ENCODE data around the gene NYNRIN.

NYNRIN gene

DNA sequence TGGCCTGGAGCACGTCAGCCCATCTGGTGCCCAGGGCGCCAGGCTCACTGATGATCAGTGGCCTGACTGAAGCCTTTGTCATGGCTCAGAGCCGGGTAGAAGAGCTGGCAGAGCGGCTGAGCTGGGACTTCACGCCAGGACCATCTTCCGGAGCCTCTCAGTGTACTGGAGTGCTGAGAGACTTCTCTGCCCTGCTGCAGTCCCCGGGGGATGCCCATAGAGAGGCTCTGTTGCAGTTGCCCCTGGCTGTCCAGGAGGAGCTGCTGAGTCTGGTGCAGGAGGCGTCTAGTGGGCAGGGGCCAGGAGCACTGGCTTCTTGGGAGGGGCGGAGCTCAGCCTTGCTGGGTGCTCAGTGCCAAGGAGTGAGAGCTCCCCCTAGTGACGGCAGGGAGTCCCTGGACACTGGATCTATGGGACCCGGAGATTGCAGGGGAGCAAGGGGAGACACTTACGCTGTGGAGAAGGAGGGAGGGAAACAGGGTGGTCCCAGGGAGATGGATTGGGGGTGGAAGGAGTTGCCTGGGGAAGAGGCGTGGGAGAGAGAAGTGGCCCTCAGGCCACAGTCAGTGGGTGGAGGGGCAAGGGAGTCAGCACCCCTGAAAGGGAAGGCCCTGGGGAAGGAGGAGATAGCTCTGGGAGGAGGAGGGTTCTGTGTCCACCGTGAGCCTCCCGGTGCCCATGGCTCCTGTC is 32.9 kb downstream of the NYNRIN start:
- H3K36me3 ChIP-seq (ENCODE audit: control insufficient read depth, low read depth, low read length) = peaks cover 10% of the 10 kb centered on the region
- H3K9ac ChIP-seq (ENCODE audit: low read length) = no peak overlapping the region
- H3K27ac ChIP-seq (ENCODE audit: low read length) = no peak overlapping the region
- no peak overlapping the region for H3K4me3 ChIP-seq (ENCODE audit: low read length)
- H3K27me3 ChIP-seq (ENCODE audit: control insufficient read depth, insufficient read depth, low read length) = peaks cover 9% of the 10 kb centered on the region
- no peaks in the 10 kb centered on the region for H3K9me3 ChIP-seq (ENCODE audit: control insufficient read depth, low read depth, low read length)
- H3K4me1 ChIP-seq (ENCODE audit: control insufficient read depth, low read depth, low read length) = peaks cover 6% of the 10 kb centered on the region

DNA sequence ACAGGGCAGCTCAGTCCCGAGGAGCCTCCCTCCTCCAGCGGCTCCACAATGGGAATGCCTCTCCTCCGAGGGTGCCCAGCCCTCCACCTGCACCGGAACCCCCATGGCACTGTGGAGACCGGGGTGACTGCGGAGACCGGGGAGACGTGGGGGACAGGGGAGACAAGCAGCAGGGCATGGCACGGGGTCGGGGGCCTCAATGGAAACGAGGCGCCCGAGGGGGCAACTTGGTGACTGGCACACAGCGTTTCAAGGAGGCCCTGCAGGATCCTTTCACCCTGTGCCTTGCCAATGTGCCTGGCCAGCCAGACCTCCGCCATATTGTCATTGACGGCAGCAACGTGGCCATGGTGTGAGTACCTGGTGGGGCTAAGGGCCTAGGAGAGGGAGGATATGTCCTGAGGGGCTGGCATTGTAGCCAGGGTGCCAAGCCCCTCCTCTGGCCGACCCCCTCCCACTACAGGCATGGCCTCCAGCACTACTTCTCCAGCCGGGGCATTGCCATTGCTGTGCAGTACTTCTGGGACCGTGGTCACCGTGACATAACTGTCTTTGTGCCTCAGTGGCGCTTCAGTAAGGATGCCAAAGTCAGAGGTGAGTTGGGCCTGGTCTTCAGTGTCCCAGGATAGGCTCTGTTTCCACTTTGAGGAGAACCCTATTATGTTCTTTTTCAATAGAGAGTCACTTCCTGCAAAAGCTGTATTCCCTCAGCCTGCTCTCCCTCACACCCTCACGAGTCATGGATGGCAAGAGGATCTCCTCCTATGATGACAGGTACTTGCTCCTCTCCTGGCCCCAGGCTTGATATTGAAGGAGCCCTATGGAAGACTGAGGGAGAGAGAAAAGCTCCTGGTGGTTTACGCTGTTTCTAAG is 33.7 kb downstream of the NYNRIN start:
- Histone ChIP-seq H3K36me3 (ENCODE audit: control insufficient read depth, low read depth, low read length) (peaks cover 11% of the 10 kb centered on the region), H3K27ac (ENCODE audit: low read length) (no peak overlapping the region), H3K4me1 (ENCODE audit: control insufficient read depth, low read depth, low read length) (peaks cover 6% of the 10 kb centered on the region), H3K4me3 (ENCODE audit: low read length) (no peak overlapping the region), H3K9me3 (ENCODE audit: control insufficient read depth, low read depth, low read length) (no peaks in the 10 kb centered on the region), H3K27me3 (ENCODE audit: control insufficient read depth, insufficient read depth, low read length) (peaks cover 6% of the 10 kb centered on the region), H3K9ac (ENCODE audit: low read length) (no peak overlapping the region)

DNA sequence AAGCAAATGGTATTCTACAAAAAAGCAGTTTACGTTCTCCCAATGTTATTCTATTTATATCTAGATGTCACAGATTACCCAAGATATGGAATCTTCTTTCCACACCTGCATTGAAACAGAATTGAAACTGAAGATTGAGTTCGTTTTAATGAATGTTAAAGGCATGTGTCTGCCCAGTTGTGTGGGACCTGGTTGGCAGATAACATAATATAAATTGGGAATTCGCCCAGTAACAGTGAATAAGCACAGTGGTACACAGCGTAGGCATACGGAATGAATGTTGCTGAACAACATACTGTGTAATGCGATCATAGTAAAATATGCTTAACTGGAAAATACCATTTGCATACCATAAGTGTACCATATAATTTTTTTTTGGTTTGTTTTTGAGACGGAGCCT is 35.2 kb downstream of the NYNRIN start:
- H3K4me1 ChIP-seq (ENCODE audit: control insufficient read depth, low read depth, low read length) = peaks cover 6% of the 10 kb centered on the region

DNA sequence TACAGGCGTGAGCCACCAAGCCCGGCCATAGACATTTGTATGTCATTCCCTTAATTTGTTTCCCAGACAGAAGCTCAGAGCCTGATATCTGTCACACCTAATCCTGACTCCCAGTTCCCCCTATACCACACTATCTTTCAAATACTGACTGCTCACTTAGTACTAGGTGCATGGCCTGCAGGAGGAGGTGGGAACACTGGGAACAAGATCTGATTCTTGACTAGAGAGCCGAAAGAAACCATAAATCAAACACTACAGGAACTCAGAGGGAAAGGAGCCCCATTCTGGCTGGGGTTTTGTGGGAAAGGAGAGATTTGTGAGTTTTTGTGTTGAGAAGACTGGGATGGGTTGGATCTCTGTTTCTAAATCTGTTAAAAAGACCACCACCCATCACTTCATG is 35.9 kb downstream of the NYNRIN start:
- Histone ChIP-seq H3K4me3 (ENCODE audit: low read length) (no peak overlapping the region), H3K27ac (ENCODE audit: low read length) (no peak overlapping the region), H3K9me3 (ENCODE audit: control insufficient read depth, low read depth, low read length) (no peaks in the 10 kb centered on the region), H3K27me3 (ENCODE audit: control insufficient read depth, insufficient read depth, low read length) (no peaks in the 10 kb centered on the region), H3K36me3 (ENCODE audit: control insufficient read depth, low read depth, low read length) (peaks cover 31% of the 10 kb centered on the region), H3K9ac (ENCODE audit: low read length) (no peak overlapping the region), H3K4me1 (ENCODE audit: control insufficient read depth, low read depth, low read length) (peaks cover 6% of the 10 kb centered on the region)

More for the DNA sequence above, 35.2 kb downstream of the NYNRIN start:
- no peaks in the 10 kb centered on the region for H3K27me3 ChIP-seq (ENCODE audit: control insufficient read depth, insufficient read depth, low read length)
- H3K9ac ChIP-seq (ENCODE audit: low read length) = no peak overlapping the region
- peaks cover 25% of the 10 kb centered on the region for H3K36me3 ChIP-seq (ENCODE audit: control insufficient read depth, low read depth, low read length)
- H3K27ac ChIP-seq (ENCODE audit: low read length) = no peak overlapping the region
- H3K4me3 ChIP-seq (ENCODE audit: low read length) = no peak overlapping the region
- no peaks in the 10 kb centered on the region for H3K9me3 ChIP-seq (ENCODE audit: control insufficient read depth, low read depth, low read length)

DNA sequence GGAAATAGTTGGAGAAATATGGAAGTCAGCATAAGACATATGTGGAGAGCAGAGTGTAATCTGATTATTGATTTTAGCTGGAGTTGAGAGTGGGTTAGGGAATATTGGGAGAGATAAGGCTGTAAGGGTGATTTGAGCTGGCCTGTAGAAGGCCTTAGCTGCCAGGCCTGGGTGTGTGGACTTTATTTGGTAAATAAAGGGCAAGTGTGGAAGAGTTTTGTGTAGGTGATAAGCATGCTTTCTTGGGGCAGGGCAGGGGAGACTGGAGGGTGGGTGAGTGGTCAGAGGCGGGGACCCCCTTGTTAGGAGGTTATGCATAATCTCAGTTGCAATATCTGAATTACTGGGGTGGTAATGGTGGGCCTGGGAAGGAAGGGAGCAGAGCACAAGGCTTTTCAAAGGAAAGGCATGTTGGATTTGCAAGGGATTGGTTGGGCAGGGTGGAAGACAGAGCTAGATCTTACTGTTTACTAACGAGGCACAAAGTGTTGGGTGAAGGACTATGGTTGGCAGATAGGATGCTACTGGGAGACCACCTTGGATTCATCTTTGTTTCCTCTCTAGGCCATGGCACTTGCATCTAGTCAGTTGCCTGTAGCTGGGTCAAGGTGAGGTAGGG is 36.5 kb downstream of the NYNRIN start:
- Histone ChIP-seq H3K27me3 (ENCODE audit: control insufficient read depth, insufficient read depth, low read length) (no peaks in the 10 kb centered on the region), H3K9ac (ENCODE audit: low read length) (no peak overlapping the region), H3K9me3 (ENCODE audit: control insufficient read depth, low read depth, low read length) (no peaks in the 10 kb centered on the region), H3K4me1 (ENCODE audit: control insufficient read depth, low read depth, low read length) (peaks cover 6% of the 10 kb centered on the region), H3K36me3 (ENCODE audit: control insufficient read depth, low read depth, low read length) (peaks cover 37% of the 10 kb centered on the region), H3K27ac (ENCODE audit: low read length) (no peak overlapping the region), H3K4me3 (ENCODE audit: low read length) (no peak overlapping the region)

DNA sequence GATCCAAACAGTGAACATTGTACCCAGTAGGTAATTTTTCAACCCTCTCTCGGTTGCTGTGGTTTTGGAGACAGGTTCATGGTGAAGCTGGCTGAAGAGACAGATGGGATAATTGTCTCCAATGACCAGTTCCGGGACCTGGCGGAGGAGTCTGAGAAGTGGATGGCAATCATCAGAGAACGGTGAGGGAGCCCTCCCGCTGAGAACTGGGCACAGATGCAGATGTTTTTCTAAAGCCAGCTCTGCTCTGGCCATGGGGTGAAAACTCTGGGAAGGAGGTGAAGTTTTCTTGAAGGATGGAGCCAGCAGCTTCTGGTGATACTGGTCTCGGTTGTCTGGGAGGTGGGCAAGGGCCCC is 37.2 kb downstream of the NYNRIN start:
- no peaks in the 10 kb centered on the region for H3K9me3 ChIP-seq (ENCODE audit: control insufficient read depth, low read depth, low read length)
- no peak overlapping the region for H3K27ac ChIP-seq (ENCODE audit: low read length)

DNA sequence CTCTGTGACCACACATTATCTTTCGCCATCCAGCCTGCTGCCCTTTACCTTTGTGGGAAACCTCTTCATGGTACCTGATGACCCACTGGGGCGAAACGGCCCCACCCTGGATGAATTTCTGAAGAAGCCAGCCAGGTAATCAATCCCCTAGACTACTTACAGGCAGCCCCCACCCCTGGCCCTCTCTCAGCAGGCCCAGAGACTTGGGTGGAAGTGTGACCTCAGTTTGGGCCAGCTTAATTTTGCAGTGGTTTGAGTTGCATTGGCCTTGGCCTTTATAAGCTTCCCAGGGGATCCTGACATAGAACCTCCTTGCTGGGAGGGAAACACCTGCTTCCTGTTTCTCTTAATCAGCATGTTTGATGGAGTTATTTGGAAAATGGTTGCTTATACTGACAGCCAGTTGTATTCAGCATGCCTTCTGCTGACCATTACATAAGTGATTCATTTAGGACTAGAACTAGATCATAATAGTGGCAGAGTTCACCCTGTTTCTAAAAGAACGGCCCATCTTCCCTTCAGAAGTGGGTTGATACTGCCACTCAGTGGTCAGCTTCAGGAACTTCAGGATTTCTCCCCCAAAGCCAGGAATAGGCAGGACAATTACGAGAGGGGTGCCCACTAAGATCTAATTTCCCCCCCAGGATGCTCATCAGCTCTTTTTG is 37.7 kb downstream of the NYNRIN start:
- Histone ChIP-seq H3K9ac (ENCODE audit: low read length) (no peak overlapping the region), H3K4me3 (ENCODE audit: low read length) (no peak overlapping the region), H3K27me3 (ENCODE audit: control insufficient read depth, insufficient read depth, low read length) (no peaks in the 10 kb centered on the region), H3K9me3 (ENCODE audit: control insufficient read depth, low read depth, low read length) (no peaks in the 10 kb centered on the region), H3K27ac (ENCODE audit: low read length) (no peak overlapping the region), H3K36me3 (ENCODE audit: control insufficient read depth, low read depth, low read length) (peaks cover 41% of the 10 kb centered on the region), H3K4me1 (ENCODE audit: control insufficient read depth, low read depth, low read length) (no peaks in the 10 kb centered on the region)

More for the DNA sequence above, 37.2 kb downstream of the NYNRIN start:
- no peaks in the 10 kb centered on the region for H3K27me3 ChIP-seq (ENCODE audit: control insufficient read depth, insufficient read depth, low read length)
- no peak overlapping the region for H3K9ac ChIP-seq (ENCODE audit: low read length)
- peaks cover 5% of the 10 kb centered on the region for H3K4me1 ChIP-seq (ENCODE audit: control insufficient read depth, low read depth, low read length)
- no peak overlapping the region for H3K4me3 ChIP-seq (ENCODE audit: low read length)
- H3K36me3 ChIP-seq (ENCODE audit: control insufficient read depth, low read depth, low read length) = peaks cover 41% of the 10 kb centered on the region

DNA sequence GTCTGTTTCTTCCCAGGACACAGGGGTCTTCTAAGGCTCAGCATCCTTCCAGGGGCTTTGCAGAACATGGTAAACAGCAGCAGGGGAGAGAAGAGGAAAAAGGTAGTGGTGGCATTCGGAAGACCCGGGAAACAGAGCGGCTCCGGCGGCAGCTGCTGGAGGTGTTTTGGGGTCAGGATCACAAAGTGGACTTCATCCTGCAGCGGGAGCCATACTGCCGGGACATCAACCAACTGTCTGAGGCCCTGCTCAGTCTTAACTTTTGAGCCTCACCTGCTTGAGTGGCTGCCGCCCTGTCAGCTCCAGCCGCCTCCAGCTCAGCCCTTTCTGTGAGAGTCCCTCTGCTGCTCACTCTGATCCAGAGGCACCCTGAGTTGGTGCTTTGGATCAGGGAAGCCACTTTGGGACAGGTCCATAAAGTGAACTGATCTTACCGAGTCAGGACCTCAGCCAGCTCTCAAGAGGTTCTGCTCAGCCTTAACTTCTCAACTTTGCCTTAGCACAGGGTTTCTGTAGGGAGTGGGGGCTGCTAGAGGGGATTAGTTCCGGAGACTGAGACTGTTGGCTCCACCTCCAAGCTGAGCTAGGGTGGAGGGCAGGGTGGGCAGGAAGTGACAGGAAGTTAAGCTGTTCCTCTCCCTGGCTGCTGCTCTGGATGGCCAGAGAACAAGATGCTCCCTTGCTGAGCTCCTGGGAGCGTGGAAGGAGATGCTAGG is 38.4 kb downstream of the NYNRIN start:
- H3K4me3 ChIP-seq (ENCODE audit: low read length) = no peak overlapping the region
- peaks cover 41% of the 10 kb centered on the region for H3K36me3 ChIP-seq (ENCODE audit: control insufficient read depth, low read depth, low read length)
- no peaks in the 10 kb centered on the region for H3K27me3 ChIP-seq (ENCODE audit: control insufficient read depth, insufficient read depth, low read length)
- no peaks in the 10 kb centered on the region for H3K9me3 ChIP-seq (ENCODE audit: control insufficient read depth, low read depth, low read length)
- H3K9ac ChIP-seq (ENCODE audit: low read length) = no peak overlapping the region
- H3K4me1 ChIP-seq (ENCODE audit: control insufficient read depth, low read depth, low read length) = no peaks in the 10 kb centered on the region
- H3K27ac ChIP-seq (ENCODE audit: low read length) = no peak overlapping the region

DNA sequence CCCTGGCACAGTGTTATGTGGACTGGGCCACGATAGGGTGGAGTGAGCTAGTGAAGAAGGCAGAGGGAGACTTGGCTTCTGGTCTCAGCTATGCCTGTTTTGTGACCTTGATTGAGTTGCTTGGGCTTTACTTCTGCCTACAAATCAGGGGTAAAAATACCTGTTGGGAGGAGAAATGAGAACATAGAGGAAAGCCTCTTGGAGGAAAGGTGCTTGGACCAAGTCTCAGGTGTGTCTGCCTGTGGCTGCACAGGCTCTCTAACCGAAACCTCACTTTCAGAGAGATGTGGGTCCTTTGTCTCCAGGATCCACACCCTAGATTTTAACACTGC is 38.9 kb downstream of the NYNRIN start:
- Histone ChIP-seq H3K36me3 (ENCODE audit: control insufficient read depth, low read depth, low read length) (peaks cover 41% of the 10 kb centered on the region), H3K27me3 (ENCODE audit: control insufficient read depth, insufficient read depth, low read length) (no peaks in the 10 kb centered on the region), H3K4me3 (ENCODE audit: low read length) (no peak overlapping the region), H3K4me1 (ENCODE audit: control insufficient read depth, low read depth, low read length) (no peaks in the 10 kb centered on the region), H3K9me3 (ENCODE audit: control insufficient read depth, low read depth, low read length) (no peaks in the 10 kb centered on the region), H3K9ac (ENCODE audit: low read length) (no peak overlapping the region), H3K27ac (ENCODE audit: low read length) (no peak overlapping the region)

DNA sequence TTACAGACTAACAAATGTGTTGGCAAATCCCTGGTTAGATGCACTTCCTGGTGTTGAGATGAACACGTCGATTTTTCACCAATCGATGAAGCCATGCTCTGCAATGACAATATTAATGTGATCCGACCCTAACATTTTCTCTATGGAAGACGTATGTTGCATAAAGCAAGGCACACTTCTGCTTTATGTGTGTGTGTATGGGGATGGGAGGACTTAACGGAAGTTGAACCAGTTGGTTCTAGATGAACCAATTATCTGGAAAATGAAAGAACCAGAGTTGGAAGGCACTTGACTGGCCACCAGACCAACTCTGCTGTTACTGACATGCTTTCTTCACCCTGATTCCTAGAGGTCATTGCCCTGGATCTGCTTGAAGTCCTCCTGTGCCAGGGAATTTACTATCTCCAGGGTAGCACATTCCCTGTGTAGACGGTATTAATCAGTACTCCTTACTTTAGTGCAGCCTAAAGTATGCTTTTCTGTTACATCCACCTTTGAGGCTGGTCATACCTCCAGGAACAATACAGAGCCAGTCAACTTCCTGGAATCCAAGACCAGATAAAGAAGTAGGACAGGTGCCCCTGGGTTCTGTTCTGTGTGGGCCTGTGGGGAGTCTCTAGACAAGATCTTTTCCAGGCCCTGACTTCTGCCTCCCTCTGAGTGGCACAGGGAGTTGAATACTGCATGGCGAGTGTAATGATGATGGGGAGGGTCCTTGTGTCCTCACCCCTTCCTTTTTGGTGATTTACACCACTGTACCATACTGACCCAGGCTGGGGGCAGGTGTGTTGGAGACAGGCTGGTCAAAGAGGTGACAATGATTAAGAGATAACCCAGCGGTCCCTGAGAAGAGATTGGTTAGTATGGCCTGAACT is 39.7 kb downstream of the NYNRIN start:
- H3K36me3 ChIP-seq (ENCODE audit: control insufficient read depth, low read depth, low read length) = peaks cover 36% of the 10 kb centered on the region
- H3K9ac ChIP-seq (ENCODE audit: low read length) = no peak overlapping the region
- H3K4me1 ChIP-seq (ENCODE audit: control insufficient read depth, low read depth, low read length) = no peaks in the 10 kb centered on the region
- no peaks in the 10 kb centered on the region for H3K27me3 ChIP-seq (ENCODE audit: control insufficient read depth, insufficient read depth, low read length)
- no peak overlapping the region for H3K4me3 ChIP-seq (ENCODE audit: low read length)
- no peaks in the 10 kb centered on the region for H3K9me3 ChIP-seq (ENCODE audit: control insufficient read depth, low read depth, low read length)
- no peak overlapping the region for H3K27ac ChIP-seq (ENCODE audit: low read length)
